HCT116 (cell line): Measurements from ENCODE around the gene LCNL1. TPM values are rescaled to one million over a fixed set of nuclear protein-coding genes. Genes with fewer than 3 reads are reported as not detected.

Experiments
- ATAC-seq: fragments of 200-7000 bp; cut with Tn5 transposase; 2 replicates; pipeline ENCODE4 v1.9.1; 2020; ENCODE audit warnings: mild to moderate bottlenecking, moderate library complexity
- BruUV-seq: library from RNA; stranded (reverse); fragments of 400-500 nt; replicated peaks from 2 replicates; lab custom pipeline; 2021; lab: Mats Ljungman, UMichigan
- CTCF ChIA-PET: fragments of 300-600 bp; sonication (Branson Sonifier 250); formaldehyde crosslinking; loops from one replicate; lab custom pipeline; 2021; ENCODE audit warnings: antibody characterized with exemption; lab: Charles Lee
- POLR2A ChIA-PET: fragments of 300-600, 350-600 bp; sonication (Branson Sonifier 250); formaldehyde crosslinking; loops from one replicate; lab custom pipeline; 2021; ENCODE audit warnings: antibody characterized with exemption; lab: Charles Lee
- RAD21 ChIA-PET, 2 experiments: fragments of 300-600 bp; sonication (Branson Sonifier 250); formaldehyde crosslinking; loops; one replicate each; lab custom pipeline; 2023; ENCODE audit warnings: low total read pairs in 2 of 2; ENCODE audit not compliant: uncharacterized antibody in 2 of 2, unreplicated experiment in 2 of 2, low non-redundant PET in 1 of 2; lab: Charles Lee
- DNase-seq: peaks from one replicate; pipeline ENCODE4 v3.0.0-alpha.2; 2010; ENCODE audit warnings: low read depth, low spot score
- H2AFZ ChIP-seq: fragments of 200-600 bp; shearing (Covaris generic), sonication (generic); 2 replicates; pipeline ENCODE4 v1.6.1; 2017; ENCODE audit warnings: low read depth, mixed run types, mixed read lengths, antibody characterized with exemption, low read length; ENCODE audit not compliant: poor library complexity, severe bottlenecking
- H3K27ac ChIP-seq: 2 replicates; pipeline ENCODE4 v1.5.1; 2012; ENCODE audit warnings: low read depth, low read length
- H3K27me3 ChIP-seq: fragments of 200-600 bp; sonication (generic); 2 replicates; pipeline ENCODE4 v1.6.1; 2016; ENCODE audit warnings: mixed run types, low read length, mixed read lengths; ENCODE audit not compliant: insufficient read depth
- H3K36me3 ChIP-seq, 2 experiments: fragments of 200-500 bp in 1 of 2; fragments of 200-600 bp in 1 of 2; sonication (Bioruptor generic) in 1 of 2; sonication (generic) in 1 of 2; 2 replicates each; pipeline versions ENCODE4 v1.5.1 to v1.6.1; 2014 to 2016; ENCODE audit warnings: low read length in 2 of 2, inconsistent platforms in 1 of 2, mixed read lengths in 1 of 2, mixed run types in 1 of 2; ENCODE audit not compliant: insufficient read depth in 2 of 2, control insufficient read depth in 1 of 2
- H3K4me1 ChIP-seq, 2 experiments: fragments of 200-600 bp in 1 of 2; sonication (generic) in 1 of 2; 2 replicates each; pipeline versions ENCODE4 v1.5.1 to v1.6.1; 2012 to 2017; ENCODE audit warnings: low read length in 2 of 2, inconsistent platforms in 1 of 2, mild to moderate bottlenecking in 1 of 2, mixed read lengths in 1 of 2, mixed run types in 1 of 2, moderate library complexity in 1 of 2; ENCODE audit not compliant: insufficient read depth in 2 of 2, control insufficient read depth in 1 of 2
- H3K4me2 ChIP-seq: fragments of 200-600 bp; sonication (generic); 2 replicates; pipeline ENCODE4 v1.6.1; 2017; ENCODE audit warnings: mixed run types, low read length, mixed read lengths
- H3K4me3 ChIP-seq, 2 experiments: fragments of 200-600 bp in 1 of 2; sonication (generic) in 1 of 2; replicated peaks in 1 of 2; 2 replicates each; pipeline ENCODE4 v1.5.1; 2011 to 2016; ENCODE audit warnings: low read length in 2 of 2, control low read depth in 1 of 2, low read depth in 1 of 2, mild to moderate bottlenecking in 1 of 2, mixed read lengths in 1 of 2, mixed run types in 1 of 2
- H3K79me2 ChIP-seq: fragments of 200-600 bp; sonication (generic); 2 replicates; pipeline ENCODE4 v1.6.1; 2017; ENCODE audit warnings: mild to moderate bottlenecking, mixed run types, low read length, moderate library complexity, mixed read lengths; ENCODE audit not compliant: insufficient read depth
- H3K9ac ChIP-seq: fragments of 200-600 bp; sonication (generic); 2 replicates; pipeline ENCODE4 v1.6.1; 2016; ENCODE audit warnings: low read length, mixed read lengths
- H3K9me2 ChIP-seq: fragments of 200-600 bp; sonication (generic), shearing (Covaris generic); 2 replicates; pipeline ENCODE4 v1.6.1; 2017; ENCODE audit warnings: mixed run types, mild to moderate bottlenecking, moderate library complexity; ENCODE audit not compliant: insufficient read depth
- H3K9me3 ChIP-seq, 2 experiments: fragments of 200-500 bp in 1 of 2; fragments of 200-600 bp in 1 of 2; sonication (Bioruptor generic) in 1 of 2; sonication (generic) in 1 of 2; 2 replicates each; pipeline ENCODE4 v1.6.1; 2014 to 2017; ENCODE audit warnings: low read length in 2 of 2, mixed read lengths in 2 of 2, inconsistent platforms in 1 of 2, low read depth in 1 of 2, mild to moderate bottlenecking in 1 of 2, mixed run types in 1 of 2, moderate library complexity in 1 of 2; ENCODE audit not compliant: control insufficient read depth in 1 of 2, insufficient read depth in 1 of 2
- H4K20me1 ChIP-seq: fragments of 200-600 bp; sonication (generic), shearing (Covaris generic); 2 replicates; pipeline ENCODE4 v1.6.1; 2017; ENCODE audit warnings: mixed run types, mild to moderate bottlenecking, moderate library complexity; ENCODE audit not compliant: insufficient read depth
- CBX3 ChIP-seq: IDR thresholded peaks from 2 replicates; pipeline ENCODE4 v1.6.1; 2012; ENCODE audit warnings: low read depth
- EZH2 ChIP-seq: fragments of 200-600 bp; sonication (generic); IDR thresholded peaks from 2 replicates; pipeline ENCODE4 v1.6.1; 2017; ENCODE audit warnings: antibody characterized with exemption, mixed run types
- EZH2phosphoT487 ChIP-seq: fragments of 200-600 bp; IDR thresholded peaks from 2 replicates; pipeline ENCODE4 v1.6.1; 2018; ENCODE audit warnings: antibody characterized with exemption, borderline replicate concordance
- FOSL1 ChIP-seq: IDR thresholded peaks from 2 replicates; pipeline ENCODE4 v1.6.1; 2012; ENCODE audit warnings: low read depth
- POLR2A ChIP-seq: IDR thresholded peaks from 2 replicates; pipeline ENCODE4 v1.7.0; 2011; ENCODE audit warnings: borderline replicate concordance; ENCODE audit not compliant: insufficient read depth, insufficient read length; ENCODE audit errors: extremely low read depth
- POLR2AphosphoS5 ChIP-seq: IDR thresholded peaks from 2 replicates; pipeline ENCODE4 v1.6.1; 2011; ENCODE audit warnings: mild to moderate bottlenecking, low read depth, low read length, moderate library complexity
- SIN3A ChIP-seq: IDR thresholded peaks from 2 replicates; pipeline ENCODE4 v1.6.1; 2012; ENCODE audit warnings: low read depth
- SRF ChIP-seq: IDR thresholded peaks from 2 replicates; pipeline ENCODE4 v1.6.1; 2012; ENCODE audit warnings: low read depth
- YY1 ChIP-seq: IDR thresholded peaks from 2 replicates; pipeline ENCODE4 v1.6.1; 2011; ENCODE audit warnings: low read length, low read depth, moderate library complexity, mild to moderate bottlenecking; ENCODE audit not compliant: insufficient replicate concordance; ENCODE audit errors: extremely low read depth
- ZNF274 ChIP-seq: fragments of 200-500 bp; sonication (Bioruptor generic); IDR thresholded peaks from 2 replicates; pipeline ENCODE4 v1.6.1; 2014; ENCODE audit warnings: mild to moderate bottlenecking, low read depth, low read length, inconsistent platforms
- intact Hi-C: fragments of 100-400 bp; cut with micrococcal nuclease; formaldehyde crosslinking; loops from 2 replicates; pipeline ENCODE4 v1.10.0; 2022
- total RNA-seq: library from RNA; stranded (reverse); gene quantifications from one replicate; pipeline ENCODE4 v1.2.1, GENCODE V29; 2021; ENCODE audit not compliant: unreplicated experiment
- TF ChIP-seq, protein P1 (sequence below): IDR thresholded peaks from 2 replicates; pipeline ENCODE4 v1.6.1; 2012
- TF ChIP-seq, protein P2 (sequence below), 3 experiments: fragments of 200-600 bp in 1 of 3; sonication (generic) in 1 of 3; IDR thresholded peaks in 2 of 3; conservative IDR thresholded peaks in 1 of 3; 2 replicates each; pipeline ENCODE4 v1.5.1; 2012 to 2017; ENCODE audit warnings: low read depth in 2 of 3, low read length in 2 of 3, antibody characterized with exemption in 1 of 3, borderline replicate concordance in 1 of 3, control low read depth in 1 of 3, mild to moderate bottlenecking in 1 of 3, mixed read lengths in 1 of 3, mixed run types in 1 of 3, moderate library complexity in 1 of 3; ENCODE audit not compliant: insufficient read depth in 1 of 3

Gene LCNL1
- total RNA-seq, 1 experiment from 2014 or later = 0.44 TPM

DNA sequence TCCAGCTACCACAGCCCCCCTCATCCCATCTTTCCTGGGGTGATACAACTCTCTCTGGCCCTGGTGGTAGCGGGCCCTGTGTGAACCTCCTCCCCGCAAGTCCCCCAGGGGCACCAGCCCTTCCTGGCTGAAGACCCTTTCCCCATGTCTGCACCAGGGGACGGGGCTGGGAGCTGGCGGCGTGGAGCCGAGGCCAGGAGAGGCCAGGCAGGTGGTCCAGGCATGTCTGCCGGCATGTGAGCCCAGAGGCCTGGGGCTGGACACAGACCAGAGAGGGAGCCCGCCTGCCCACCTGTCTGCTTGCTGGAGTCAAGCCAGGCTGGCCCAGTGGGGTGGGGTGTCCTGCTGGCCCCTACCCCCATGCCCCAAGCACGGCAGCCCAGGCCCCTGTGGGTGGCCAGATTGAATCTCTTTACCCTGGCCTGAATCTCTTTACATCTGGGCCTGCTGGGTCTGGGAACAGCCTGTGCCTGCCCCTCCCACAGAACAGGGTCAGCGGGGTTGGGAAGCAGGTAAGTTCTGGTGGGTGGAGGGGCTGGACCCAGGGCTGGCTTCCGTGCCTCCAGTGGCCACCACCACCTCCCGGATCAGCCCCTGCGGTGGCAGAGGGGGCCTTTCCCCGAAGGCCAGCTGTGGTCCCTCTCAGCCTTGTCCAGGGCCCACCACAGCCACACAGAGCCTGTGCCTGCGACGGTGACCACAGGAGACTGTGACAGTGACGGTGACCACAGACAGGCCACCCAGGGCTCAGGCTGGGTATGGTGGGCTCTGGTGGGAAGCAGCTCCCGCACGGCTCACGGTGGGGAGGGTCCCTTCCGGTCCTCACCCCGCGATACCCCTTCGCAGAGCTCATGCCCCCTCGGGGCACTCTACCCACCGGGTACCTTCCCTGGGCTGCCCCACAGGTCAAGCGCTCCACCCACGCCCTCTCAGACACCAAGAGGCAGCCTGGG is 23.6 kb upstream of the LCNL1 start:
- CTCF ChIA-PET = no interaction called here
- H3K36me3 ChIP-seq = no peaks in the 10 kb centered on the region
- ATAC-seq (no peak), DNase-seq (no peak)
- no peaks in the 10 kb centered on the region for H3K9me2 ChIP-seq
- TF ChIP-seq SRF (no peak), ZNF274 (no peak), SIN3A (no peak)
- H3K79me2 ChIP-seq = no peaks in the 10 kb centered on the region
- no peaks in the 10 kb centered on the region for H3K27me3 ChIP-seq
- H3K9ac ChIP-seq = no peak overlapping the region
- no peak overlapping the region; the same call in 1 of the 2 replicates for H3K27ac ChIP-seq
- peaks cover 4 to 11% of the 10 kb centered on the region in 2 experiments for H3K4me1 ChIP-seq
- intact Hi-C loops = no loop called here
- H3K4me3 ChIP-seq = no peak overlapping the region
- RAD21 ChIA-PET = no interaction called here
- H2AFZ ChIP-seq = no peak overlapping the region
- H3K9me3 ChIP-seq = no peaks in the 10 kb centered on the region
- no peaks in the 10 kb centered on the region for H4K20me1 ChIP-seq
- POLR2A ChIA-PET = no interaction called here
- no TSS peak for BruUV-seq
- H3K4me2 ChIP-seq = no peak overlapping the region

DNA sequence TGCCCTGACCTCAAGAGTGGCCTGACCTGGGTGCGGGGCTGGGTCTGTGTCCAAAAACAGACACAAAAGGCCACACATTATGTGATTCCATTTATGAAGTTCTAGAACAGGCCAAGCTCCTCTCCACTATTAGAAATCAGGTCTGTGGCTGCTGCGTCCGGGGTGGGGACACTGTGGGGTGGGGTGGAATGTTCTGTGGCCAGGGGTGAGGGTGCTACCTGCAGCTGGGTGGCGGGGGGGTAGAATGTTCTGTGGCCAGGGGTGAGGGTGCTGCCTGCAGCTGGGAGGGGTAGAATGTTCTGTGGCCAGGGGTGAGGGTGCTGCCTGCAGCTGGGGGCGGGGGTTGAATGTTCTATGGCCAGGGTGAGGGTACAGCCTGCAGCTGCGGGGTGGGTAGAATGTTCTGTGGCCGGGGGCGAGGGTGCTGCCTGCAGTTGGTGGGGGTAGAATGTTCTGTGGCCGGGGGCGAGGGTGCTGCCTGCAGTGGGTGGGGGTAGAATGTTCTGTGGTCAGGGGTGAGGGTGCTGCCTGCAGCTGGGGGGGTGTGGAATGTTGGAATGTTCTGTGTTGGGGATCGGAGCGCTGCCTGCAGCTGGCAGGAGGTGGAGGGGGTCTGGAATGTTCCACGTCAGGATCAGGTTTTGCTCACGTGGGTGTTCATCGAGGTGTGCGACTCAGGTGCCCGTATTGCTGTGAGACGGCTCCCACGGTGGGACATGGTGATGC is 22.4 kb upstream of the LCNL1 start:
- intact Hi-C loops = no loop called here
- Histone ChIP-seq H3K4me3 (no peak overlapping the region), H3K9me2 (no peaks in the 10 kb centered on the region), H3K36me3 (no peaks in the 10 kb centered on the region), H3K9me3 (no peaks in the 10 kb centered on the region), H2AFZ (no peak overlapping the region), H4K20me1 (no peaks in the 10 kb centered on the region), H3K4me1 (peaks cover 11 to 22% of the 10 kb centered on the region in 2 experiments), H3K4me2 (no peak overlapping the region), H3K79me2 (no peaks in the 10 kb centered on the region), H3K27me3 (no peaks in the 10 kb centered on the region), H3K9ac (no peak overlapping the region), H3K27ac (no peak overlapping the region)
- ChIA-PET CTCF (interaction anchor here (0.6 kb wide), 1 partner anchor 14 kb away, joined by 3 read pairs; no protein-coding TSS in a partner anchor), POLR2A (no interaction called here), RAD21 (no interaction called here)
- DNase-seq (no peak), ATAC-seq (no peak)
- TF ChIP-seq EZH2phosphoT487 = no peak
- TF ChIP-seq, protein P1, sequence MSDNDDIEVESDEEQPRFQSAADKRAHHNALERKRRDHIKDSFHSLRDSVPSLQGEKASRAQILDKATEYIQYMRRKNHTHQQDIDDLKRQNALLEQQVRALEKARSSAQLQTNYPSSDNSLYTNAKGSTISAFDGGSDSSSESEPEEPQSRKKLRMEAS = no peak
- TF ChIP-seq, protein P2, sequence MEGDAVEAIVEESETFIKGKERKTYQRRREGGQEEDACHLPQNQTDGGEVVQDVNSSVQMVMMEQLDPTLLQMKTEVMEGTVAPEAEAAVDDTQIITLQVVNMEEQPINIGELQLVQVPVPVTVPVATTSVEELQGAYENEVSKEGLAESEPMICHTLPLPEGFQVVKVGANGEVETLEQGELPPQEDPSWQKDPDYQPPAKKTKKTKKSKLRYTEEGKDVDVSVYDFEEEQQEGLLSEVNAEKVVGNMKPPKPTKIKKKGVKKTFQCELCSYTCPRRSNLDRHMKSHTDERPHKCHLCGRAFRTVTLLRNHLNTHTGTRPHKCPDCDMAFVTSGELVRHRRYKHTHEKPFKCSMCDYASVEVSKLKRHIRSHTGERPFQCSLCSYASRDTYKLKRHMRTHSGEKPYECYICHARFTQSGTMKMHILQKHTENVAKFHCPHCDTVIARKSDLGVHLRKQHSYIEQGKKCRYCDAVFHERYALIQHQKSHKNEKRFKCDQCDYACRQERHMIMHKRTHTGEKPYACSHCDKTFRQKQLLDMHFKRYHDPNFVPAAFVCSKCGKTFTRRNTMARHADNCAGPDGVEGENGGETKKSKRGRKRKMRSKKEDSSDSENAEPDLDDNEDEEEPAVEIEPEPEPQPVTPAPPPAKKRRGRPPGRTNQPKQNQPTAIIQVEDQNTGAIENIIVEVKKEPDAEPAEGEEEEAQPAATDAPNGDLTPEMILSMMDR (IDR thresholded peaks at IDR 0.05 in 2 of 3, conservative IDR thresholded peaks at IDR 0.05 in 1 of 3; ENCODE audit: borderline replicate concordance in 1 of 3, insufficient read depth in 1 of 3, low read depth in 2 of 3, low read length in 2 of 3) = no peak
- no peak for TF ChIP-seq EZH2
- TF ChIP-seq FOSL1 = no peak
- TF ChIP-seq POLR2A = no peak
- no peak for TF ChIP-seq CBX3
- no peak for TF ChIP-seq YY1
- TF ChIP-seq POLR2AphosphoS5 = no peak
- TF ChIP-seq ZNF274 = no peak
- no TSS peak for BruUV-seq
